Loucy (cell line): Measurements from ENCODE around the gene ACP3.

Source experiments
- CTCF ChIP-seq: fragments of 200-600 bp; sonication (generic); conservative IDR thresholded peaks from 2 replicates; pipeline ENCODE4 v1.5.1; 2014; ENCODE audit warnings: mild to moderate bottlenecking, antibody characterized with exemption, low read length
- EZH2phosphoT487 ChIP-seq: fragments of 200-600 bp; IDR thresholded peaks from 2 replicates; pipeline ENCODE4 v1.6.1; 2018; ENCODE audit warnings: antibody characterized with exemption, mild to moderate bottlenecking, moderate library complexity, borderline replicate concordance

GRCh38 chr3:132279030-132279429 lies 38.2 kb upstream of the ACP3 start:
- TF ChIP-seq EZH2phosphoT487 (no peak), CTCF (no peak)
